ENCODE data around the gene CEL. TPM values are rescaled to one million over a fixed set of nuclear protein-coding genes. Genes with fewer than 3 reads are reported as not detected.

Gene CEL
- total RNA-seq, 1 donor from 2014 or later: 3.4 TPM

GRCh38 chr9:133064241-133065069 lies 2.7 kb downstream of the CEL start:
- Mint-ChIP-seq H3K4me3 (ENCODE audit: unreplicated experiment) (no peak overlapping the region), H3K36me3 (ENCODE audit: low read depth, unreplicated experiment) (peaks cover 4% of the 10 kb centered on the region), H3K27ac (ENCODE audit: unreplicated experiment) (no peak overlapping the region), H3K9me3 (ENCODE audit: unreplicated experiment) (no peaks in the 10 kb centered on the region), H3K27me3 (ENCODE audit: low read depth, unreplicated experiment) (no peaks in the 10 kb centered on the region), H3K4me1 (ENCODE audit: low read depth, unreplicated experiment) (peaks cover 7% of the 10 kb centered on the region)
- H2AFZ ChIP-seq (ENCODE audit: low read depth, low read length): no peak overlapping the region
- no peaks in the 10 kb centered on the region for H3K27me3 ChIP-seq (ENCODE audit: insufficient read depth, low read length)
- H3K4me3 ChIP-seq (ENCODE audit: insufficient read depth, low read depth, low read length): no peak overlapping the region
- no peaks in the 10 kb centered on the region for H4K20me1 ChIP-seq (ENCODE audit: insufficient read depth, low read length)
- H3K9ac ChIP-seq (ENCODE audit: low read length): no peak overlapping the region
- H3K36me3 ChIP-seq (ENCODE audit: insufficient read depth, low read length): no peaks in the 10 kb centered on the region
- DNase-seq (ENCODE audit: low read depth) (no peak), FAIRE-seq (no peak)
- H3K4me1 ChIP-seq (ENCODE audit: insufficient read depth, low read length): no peaks in the 10 kb centered on the region
- TF ChIP-seq EZH2 (IDR thresholded peaks at IDR 0.05; ENCODE audit: insufficient read depth, low read length) (no peak), CTCF (IDR thresholded peaks at IDR 0.05; ENCODE audit: insufficient read depth, low read depth, low read length) (no peak)
- H3K27ac ChIP-seq (ENCODE audit: low read depth, low read length): no peak overlapping the region
- no peaks in the 10 kb centered on the region for H3K79me2 ChIP-seq (ENCODE audit: insufficient read depth, low read length)
- H3K4me2 ChIP-seq (ENCODE audit: low read length): no peak overlapping the region
- H3K9me3 ChIP-seq (ENCODE audit: insufficient read depth, low read depth, low read length): no peaks in the 10 kb centered on the region

GRCh38 chr9:133065070-133065388 lies 3.2 kb downstream of the CEL start:
- Histone ChIP-seq H4K20me1 (ENCODE audit: insufficient read depth, low read length) (no peaks in the 10 kb centered on the region), H3K4me1 (ENCODE audit: insufficient read depth, low read length) (no peaks in the 10 kb centered on the region), H3K27me3 (ENCODE audit: insufficient read depth, low read length) (no peaks in the 10 kb centered on the region), H3K79me2 (ENCODE audit: insufficient read depth, low read length) (no peaks in the 10 kb centered on the region), H3K9ac (ENCODE audit: low read length) (no peak overlapping the region), H3K27ac (ENCODE audit: low read depth, low read length) (no peak overlapping the region), H3K4me2 (ENCODE audit: low read length) (no peak overlapping the region), H2AFZ (ENCODE audit: low read depth, low read length) (no peak overlapping the region), H3K36me3 (ENCODE audit: insufficient read depth, low read length) (no peaks in the 10 kb centered on the region), H3K4me3 (ENCODE audit: insufficient read depth, low read depth, low read length) (no peak overlapping the region), H3K9me3 (ENCODE audit: insufficient read depth, low read depth, low read length) (no peaks in the 10 kb centered on the region)
- Mint-ChIP-seq H3K4me1 (ENCODE audit: low read depth, unreplicated experiment) (peaks cover 6% of the 10 kb centered on the region), H3K9me3 (ENCODE audit: unreplicated experiment) (no peaks in the 10 kb centered on the region), H3K27ac (ENCODE audit: unreplicated experiment) (no peak overlapping the region), H3K27me3 (ENCODE audit: low read depth, unreplicated experiment) (no peaks in the 10 kb centered on the region), H3K4me3 (ENCODE audit: unreplicated experiment) (no peak overlapping the region), H3K36me3 (ENCODE audit: low read depth, unreplicated experiment) (peaks cover 5% of the 10 kb centered on the region)
- DNase-seq (ENCODE audit: low read depth) (no peak), FAIRE-seq (no peak)
- TF ChIP-seq CTCF (IDR thresholded peaks at IDR 0.05; ENCODE audit: insufficient read depth, low read depth, low read length) (no peak), EZH2 (IDR thresholded peaks at IDR 0.05; ENCODE audit: insufficient read depth, low read length) (no peak)
